Tibial nerve (tissue), 3 donors: ENCODE measurements around the gene FEZF2.

ENCODE experiments used
- POLR2A ChIP-seq, 2 donors: fragments of 450-650 bp; IDR thresholded peaks; one replicate each; pipeline ENCODE4 v1.6.1; 2017; ENCODE audit warnings: antibody characterized with exemption in 2 of 2, mild to moderate bottlenecking in 2 of 2, moderate library complexity in 2 of 2
- TF ChIP-seq, protein P1 (sequence below), 5 experiments: fragments of 200-600 bp in 3 of 5; fragments of 450-650 bp in 2 of 5; sonication (generic) in 3 of 5; IDR thresholded peaks; one replicate each; pipeline ENCODE4 v1.5.1; 2016 to 2019; ENCODE audit warnings: antibody characterized with exemption in 5 of 5, mild to moderate bottlenecking in 3 of 5, moderate library complexity in 2 of 5

DNA sequence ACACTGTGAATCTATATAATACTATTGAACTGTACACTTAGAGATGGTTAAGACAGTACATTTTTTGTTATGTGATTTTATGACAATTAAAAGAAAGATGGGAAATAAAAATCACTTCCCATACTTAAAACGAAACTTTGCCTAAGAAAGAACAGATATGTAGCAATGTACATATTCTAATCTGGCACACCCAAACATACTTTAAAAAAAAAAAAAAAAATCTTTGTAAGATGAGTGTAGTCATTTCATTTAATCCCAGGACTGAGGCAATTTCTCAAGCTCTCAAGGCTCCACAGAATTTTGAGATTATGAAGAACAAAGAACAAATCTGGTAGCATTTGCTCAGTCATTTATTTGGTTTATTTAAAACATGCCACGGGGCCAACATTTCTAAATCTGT is 40.3 kb upstream of the FEZF2 start:
- TF ChIP-seq, protein P1, sequence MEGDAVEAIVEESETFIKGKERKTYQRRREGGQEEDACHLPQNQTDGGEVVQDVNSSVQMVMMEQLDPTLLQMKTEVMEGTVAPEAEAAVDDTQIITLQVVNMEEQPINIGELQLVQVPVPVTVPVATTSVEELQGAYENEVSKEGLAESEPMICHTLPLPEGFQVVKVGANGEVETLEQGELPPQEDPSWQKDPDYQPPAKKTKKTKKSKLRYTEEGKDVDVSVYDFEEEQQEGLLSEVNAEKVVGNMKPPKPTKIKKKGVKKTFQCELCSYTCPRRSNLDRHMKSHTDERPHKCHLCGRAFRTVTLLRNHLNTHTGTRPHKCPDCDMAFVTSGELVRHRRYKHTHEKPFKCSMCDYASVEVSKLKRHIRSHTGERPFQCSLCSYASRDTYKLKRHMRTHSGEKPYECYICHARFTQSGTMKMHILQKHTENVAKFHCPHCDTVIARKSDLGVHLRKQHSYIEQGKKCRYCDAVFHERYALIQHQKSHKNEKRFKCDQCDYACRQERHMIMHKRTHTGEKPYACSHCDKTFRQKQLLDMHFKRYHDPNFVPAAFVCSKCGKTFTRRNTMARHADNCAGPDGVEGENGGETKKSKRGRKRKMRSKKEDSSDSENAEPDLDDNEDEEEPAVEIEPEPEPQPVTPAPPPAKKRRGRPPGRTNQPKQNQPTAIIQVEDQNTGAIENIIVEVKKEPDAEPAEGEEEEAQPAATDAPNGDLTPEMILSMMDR (IDR thresholded peaks at IDR 0.05): no peak
- TF ChIP-seq POLR2A (IDR thresholded peaks at IDR 0.05): no peak
